HepG2 (cell line): ENCODE results near the gene SNAI3. TPM values are rescaled to one million over a fixed set of nuclear protein-coding genes. Genes with fewer than 3 reads are reported as not detected.

Experiments used
- ATF4 ChIP-seq, 2 experiments: fragments of 450-650 bp in 1 of 2; sonication (generic) in 1 of 2; formaldehyde crosslinking; IDR thresholded peaks; 2 replicates each; pipeline versions ENCODE4 v1.5.0 to v1.8.0; 2020 to 2022; ENCODE audit warnings: mild to moderate bottlenecking in 1 of 2, missing genetic modification reagents in 1 of 2
- E2F2 ChIP-seq: sonication (generic); formaldehyde crosslinking; IDR thresholded peaks from 2 replicates; pipeline ENCODE4 v1.4.0; 2020; ENCODE audit warnings: missing genetic modification reagents, borderline replicate concordance
- FOXA3 ChIP-seq: IDR thresholded peaks from 2 replicates; pipeline ENCODE4 v1.6.1; 2016; ENCODE audit warnings: missing genetic modification reagents, missing compliant biosample characterization
- KDM2A ChIP-seq: sonication (generic); formaldehyde crosslinking; IDR thresholded peaks from 2 replicates; pipeline ENCODE4 v1.4.0; 2020; ENCODE audit warnings: low read depth, missing genetic modification reagents, borderline replicate concordance
- KLF9 ChIP-seq: IDR thresholded peaks from 2 replicates; pipeline ENCODE4 v1.6.1; 2016; ENCODE audit warnings: low read depth
- MAF1 ChIP-seq: sonication (generic); formaldehyde crosslinking; IDR thresholded peaks from 2 replicates; pipeline ENCODE4 v1.5.0; 2020; ENCODE audit warnings: missing genetic modification reagents, borderline replicate concordance
- MIXL1 ChIP-seq: IDR thresholded peaks from 2 replicates; pipeline ENCODE4 v1.6.1; 2016
- MTA1 ChIP-seq: sonication (generic); formaldehyde crosslinking; IDR thresholded peaks from 2 replicates; pipeline ENCODE4 v1.4.0; 2020; ENCODE audit warnings: missing genetic modification reagents, mild to moderate bottlenecking, borderline replicate concordance
- NCOA5 ChIP-seq: sonication (generic); formaldehyde crosslinking; IDR thresholded peaks from 2 replicates; pipeline ENCODE4 v1.4.0; 2020; ENCODE audit warnings: missing genetic modification reagents
- POGK ChIP-seq: sonication (generic); formaldehyde crosslinking; conservative IDR thresholded peaks from 2 replicates; pipeline ENCODE4 v1.8.0; 2022; ENCODE audit warnings: mild to moderate bottlenecking, moderate library complexity, missing genetic modification reagents
- SMC3 ChIP-seq: IDR thresholded peaks from 2 replicates; pipeline ENCODE4 v1.6.1; 2011; ENCODE audit warnings: low read length, improper control_type of control experiment
- ZBTB20 ChIP-seq: sonication (generic); formaldehyde crosslinking; IDR thresholded peaks from 2 replicates; pipeline ENCODE4 v1.8.1; 2023; ENCODE audit warnings: missing genetic modification reagents, low read depth, mild to moderate bottlenecking, borderline replicate concordance
- ZNF276 ChIP-seq: sonication (generic); formaldehyde crosslinking; IDR thresholded peaks from 2 replicates; pipeline ENCODE4 v1.4.0; 2020; ENCODE audit warnings: mild to moderate bottlenecking, low read depth, missing genetic modification reagents
- ZNF543 ChIP-seq: sonication (generic); formaldehyde crosslinking; IDR thresholded peaks from 2 replicates; pipeline ENCODE4 v1.4.0; 2020; ENCODE audit warnings: mild to moderate bottlenecking, missing genetic modification reagents
- ZNF609 ChIP-seq: sonication (generic); formaldehyde crosslinking; IDR thresholded peaks from 2 replicates; pipeline ENCODE4 v1.4.0; 2020; ENCODE audit warnings: mild to moderate bottlenecking, missing genetic modification reagents, borderline replicate concordance
- ZNF691 ChIP-seq: sonication (generic); formaldehyde crosslinking; IDR thresholded peaks from 2 replicates; pipeline ENCODE4 v1.4.0; 2020; ENCODE audit warnings: missing genetic modification reagents, low read depth, mild to moderate bottlenecking, borderline replicate concordance
- ZNF777 ChIP-seq: sonication (generic); formaldehyde crosslinking; IDR thresholded peaks from 2 replicates; pipeline ENCODE4 v1.4.0; 2020; ENCODE audit warnings: missing genetic modification reagents
- ZNF782 ChIP-seq: sonication (generic); formaldehyde crosslinking; IDR thresholded peaks from 2 replicates; pipeline ENCODE4 v1.4.0; 2020; ENCODE audit warnings: missing genetic modification reagents, mild to moderate bottlenecking, borderline replicate concordance
- ZNF841 ChIP-seq: sonication (generic); formaldehyde crosslinking; IDR thresholded peaks from 2 replicates; pipeline ENCODE4 v1.8.1; 2023; ENCODE audit warnings: missing genetic modification reagents, borderline replicate concordance
- polyA plus RNA-seq, 8 experiments: library from polyadenylated mRNA; depleted of rRNA in 3 of 8; stranded (reverse) in 7 of 8; unstranded in 1 of 8; fragments of >200 nt; fragmentation: Illumina TruSeq in 4 of 8; extraction: Trizol in 4 of 8; gene quantifications; 2 replicates each; pipeline versions ENCODE4 v1.2.1 to v1.2.3, GENCODE V29; 2011 to 2016; ENCODE audit warnings: low read depth in 4 of 8, missing spikeins in 1 of 8, mixed read lengths in 1 of 8; ENCODE audit not compliant: insufficient read depth in 1 of 8
- total RNA-seq, 5 experiments: library from RNA; depleted of rRNA; stranded (reverse); fragments of >200 nt; fragmentation: Illumina TruSeq; extraction: Trizol; gene quantifications; 2 replicates each; pipeline ENCODE4 v1.2.3, GENCODE V29; 2016; ENCODE audit warnings: low read depth in 1 of 5

Gene SNAI3
- total and polyA plus RNA-seq, 2 of the 13 experiments (the other 11 are each of a cell fraction or from before 2014, with no cell fraction given), result 0.09 to 0.18 TPM

GRCh38 chr16:88687254-88687576, 908 bp upstream of the SNAI3 start (continued):
- TF ChIP-seq ZNF276 (CRISPR knock-in tag) (no peak), ATF4 (CRISPR knock-in tag; IDR thresholded peaks at IDR 0.05) (no peak), ZNF691 (no peak), FOXA3 (CRISPR knock-in tag) (no peak), NCOA5 (CRISPR knock-in tag) (no peak), KLF9 (CRISPR knock-in tag) (no peak), ZNF782 (CRISPR knock-in tag) (no peak), ZNF841 (no peak), E2F2 (no peak), KDM2A (CRISPR knock-in tag) (no peak), ZNF777 (CRISPR knock-in tag) (no peak), MTA1 (CRISPR knock-in tag) (no peak), ZNF543 (no peak), ZBTB20 (0 out of 2 replicates have a peak, but pooled peaks have one; percentile 45), MIXL1 (CRISPR knock-in tag) (no peak), MAF1 (no peak), SMC3 (no peak), ZNF609 (CRISPR knock-in tag) (peak; percentile 54; the same call in 1 of the 2 replicates), POGK (peak; percentile 43; the same call in 1 of the 2 replicates)
